Left ventricle myocardium inferior (tissue), 1 donor: ENCODE measurements around the gene KRTAP20-2. TPM values are rescaled to one million over a fixed set of nuclear protein-coding genes. Genes with fewer than 3 reads are reported as not detected.

Experiments
- DNase-seq: peaks from one replicate; pipeline ENCODE4 v3.0.0-alpha.2; 2020
- H3K27ac ChIP-seq: fragments of 200-600 bp; replicated peaks from 2 replicates; pipeline ENCODE4 v1.8.0; 2021
- H3K27me3 ChIP-seq: fragments of 200-600 bp; 2 replicates; pipeline ENCODE4 v1.8.0; 2021; ENCODE audit warnings: low read depth
- H3K36me3 ChIP-seq: fragments of 200-600 bp; 2 replicates; pipeline ENCODE4 v1.8.0; 2021
- H3K4me1 ChIP-seq: fragments of 200-600 bp; 2 replicates; pipeline ENCODE4 v1.8.0; 2021
- H3K4me3 ChIP-seq: fragments of 200-600 bp; 2 replicates; pipeline ENCODE4 v1.8.0; 2021; ENCODE audit warnings: mild to moderate bottlenecking, moderate library complexity
- H3K9me3 ChIP-seq: fragments of 200-600 bp; replicated peaks from 2 replicates; pipeline ENCODE4 v1.8.0; 2021
- CTCF ChIP-seq: fragments of 200-600 bp; IDR thresholded peaks from 2 replicates; pipeline ENCODE4 v1.8.0; 2021; ENCODE audit warnings: antibody characterized with exemption, mild to moderate bottlenecking, borderline replicate concordance
- intact Hi-C: fragments of 100-400 bp; cut with micrococcal nuclease; formaldehyde crosslinking; loops from one replicate; pipeline ENCODE4 v1.11.0; 2022
- total RNA-seq: library from RNA; stranded (reverse); fragmentation: NEBNext Ultra II Directional; extraction: Animal tissue kit (Norgen Biotek cat#: 25700); gene quantifications from one replicate; pipeline ENCODE4 v1.2.1, GENCODE V29; 2021
- donor health status: DM: no; HTN: yes; CAD: no; lungs with severe emphysema.

Gene KRTAP20-2
- total RNA-seq, 1 donor from 2014 or later: not detected

GRCh38 chr21:30684506-30684905 is 49.5 kb downstream of the KRTAP20-2 start:
- Histone ChIP-seq H3K36me3 (no peaks in the 10 kb centered on the region), H3K27ac (no peak overlapping the region), H3K4me3 (no peak overlapping the region), H3K27me3 (no peaks in the 10 kb centered on the region), H3K4me1 (no peaks in the 10 kb centered on the region), H3K9me3 (no peaks in the 10 kb centered on the region)
- TF ChIP-seq CTCF: no peak
- no peak for DNase-seq
- intact Hi-C loops: no loop called here

Other genes with a start within 250 kb of the KRTAP20-2 start
- gene KRTAP13-1, start 239.2 kb upstream of the KRTAP20-2 start, total RNA-seq: not detected
- gene KRTAP13-3, start 209.3 kb upstream of the KRTAP20-2 start, total RNA-seq: not detected
- gene KRTAP13-4, start 205.0 kb upstream of the KRTAP20-2 start, total RNA-seq: not detected
- not detected for gene KRTAP15-1, start 194.9 kb upstream of the KRTAP20-2 start, total RNA-seq
- not detected for gene KRTAP19-1, start 154.8 kb upstream of the KRTAP20-2 start, total RNA-seq
- gene KRTAP19-2, start 147.8 kb upstream of the KRTAP20-2 start, total RNA-seq: not detected
- gene KRTAP19-3, start 143.2 kb upstream of the KRTAP20-2 start, total RNA-seq: not detected
- gene KRTAP19-4, start 138.0 kb upstream of the KRTAP20-2 start, total RNA-seq: not detected
- gene KRTAP19-5, start 133.1 kb upstream of the KRTAP20-2 start, total RNA-seq: not detected
- not detected for gene KRTAP19-6, start 93.3 kb upstream of the KRTAP20-2 start, total RNA-seq
- gene KRTAP19-7, start 73.9 kb upstream of the KRTAP20-2 start, total RNA-seq: not detected
- not detected for gene KRTAP22-2, start 44.8 kb upstream of the KRTAP20-2 start, total RNA-seq
- gene KRTAP6-3, start 42.8 kb upstream of the KRTAP20-2 start, total RNA-seq: not detected
- not detected for gene KRTAP6-2, start 36.3 kb upstream of the KRTAP20-2 start, total RNA-seq
- not detected for gene KRTAP22-1, start 34.1 kb upstream of the KRTAP20-2 start, total RNA-seq
- not detected for gene KRTAP6-1, start 21.3 kb upstream of the KRTAP20-2 start, total RNA-seq
- not detected for gene KRTAP20-1, start 18.8 kb upstream of the KRTAP20-2 start, total RNA-seq
- not detected for gene KRTAP20-4, start 14.6 kb upstream of the KRTAP20-2 start, total RNA-seq
- gene KRTAP20-3, start 7.7 kb downstream of the KRTAP20-2 start, total RNA-seq: not detected
- not detected for gene KRTAP21-3, start 83.6 kb downstream of the KRTAP20-2 start, total RNA-seq
- gene KRTAP21-2, start 112.1 kb downstream of the KRTAP20-2 start, total RNA-seq: not detected
- not detected for gene KRTAP21-1, start 120.2 kb downstream of the KRTAP20-2 start, total RNA-seq
- gene KRTAP8-1, start 178.1 kb downstream of the KRTAP20-2 start, total RNA-seq: not detected
- gene KRTAP7-1, start 194.6 kb downstream of the KRTAP20-2 start, total RNA-seq: not detected
- not detected for gene KRTAP11-1, start 246.4 kb downstream of the KRTAP20-2 start, total RNA-seq